Neural progenitor cell (in vitro differentiated cells): Measurements from ENCODE around the gene MAML3.

Experiments used
- CTCF ChIP-seq: fragments of 200-600 bp; sonication (generic); IDR thresholded peaks from 2 replicates; pipeline ENCODE4 v1.5.1; 2017; ENCODE audit warnings: antibody characterized with exemption, mild to moderate bottlenecking
- EZH2 ChIP-seq: fragments of 200-600 bp; sonication (generic); IDR thresholded peaks from 2 replicates; pipeline ENCODE4 v1.6.1; 2017; ENCODE audit warnings: antibody characterized with exemption, mild to moderate bottlenecking, moderate library complexity
- EZH2phosphoT487 ChIP-seq: fragments of 200-600 bp; sonication (generic); IDR thresholded peaks from 2 replicates; pipeline ENCODE4 v1.6.1; 2017; ENCODE audit warnings: antibody characterized with exemption

GRCh38 chr4:139749338-139749737, 404.6 kb downstream of the MAML3 start:
- no peak for TF ChIP-seq CTCF
- no peak for TF ChIP-seq EZH2phosphoT487
- no peak for TF ChIP-seq EZH2
